ENCODE measurements around the gene CACNA1G.
A peak's percentile ranks its signal among the peaks of the same experiment; 100 is the strongest.

The CACNA1G gene

GRCh38 chr17:50658616-50659015, 98.1 kb downstream of the CACNA1G start:
- peaks cover 31% of the 10 kb centered on the region for H3K4me1 Mint-ChIP-seq
- peak overlapping the region; percentile 48 for H3K27ac Mint-ChIP-seq
- no peaks in the 10 kb centered on the region for H3K36me3 Mint-ChIP-seq
- H3K4me3 Mint-ChIP-seq = no peak overlapping the region
- DNase-seq (ENCODE audit: low spot score in 2 of 2) = no peak
- no peaks in the 10 kb centered on the region for H3K9me3 Mint-ChIP-seq
- ATAC-seq = no peak

DNA sequence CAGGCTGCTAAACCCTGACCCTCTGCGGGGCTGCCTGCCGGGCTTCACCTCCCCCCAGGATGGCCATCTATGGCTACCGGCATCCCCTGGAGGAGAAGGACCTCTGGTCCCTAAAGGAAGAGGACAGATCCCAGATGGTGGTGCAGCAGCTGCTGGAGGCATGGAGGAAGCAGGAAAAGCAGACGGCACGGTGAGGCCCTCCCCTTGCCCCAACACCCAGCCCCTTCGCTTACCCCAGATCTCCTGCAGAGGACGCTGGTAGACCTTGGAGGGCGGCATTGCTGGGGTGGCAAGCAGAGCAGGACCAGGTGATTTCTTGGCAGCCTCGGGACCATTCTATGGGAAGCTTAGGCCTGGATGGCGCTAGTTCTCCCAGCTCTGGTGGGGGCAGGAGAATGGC, 98.7 kb downstream of the CACNA1G start:
- DNase-seq (ENCODE audit: low spot score in 2 of 2) (no peak), ATAC-seq (no peak)
- Mint-ChIP-seq H3K4me1 (peaks cover 31% of the 10 kb centered on the region), H3K27ac (no peak overlapping the region), H3K36me3 (no peaks in the 10 kb centered on the region), H3K9me3 (no peaks in the 10 kb centered on the region), H3K4me3 (no peak overlapping the region)

GRCh38 chr17:50660042-50660886, 99.7 kb downstream of the CACNA1G start:
- Mint-ChIP-seq H3K4me1 (peaks cover 31% of the 10 kb centered on the region), H3K4me3 (no peak overlapping the region), H3K9me3 (no peaks in the 10 kb centered on the region), H3K27ac (peak overlapping the region; percentile 93), H3K36me3 (no peaks in the 10 kb centered on the region)
- DNase-seq (ENCODE audit: low spot score in 2 of 2) (no peak), ATAC-seq (no peak)

GRCh38 chr17:50660887-50661345, 100.4 kb downstream of the CACNA1G start:
- Mint-ChIP-seq H3K9me3 (no peaks in the 10 kb centered on the region), H3K4me3 (no peak overlapping the region), H3K27ac (peak overlapping the region; percentile 93), H3K4me1 (peaks cover 31% of the 10 kb centered on the region), H3K36me3 (no peaks in the 10 kb centered on the region)
- ATAC-seq (no peak), DNase-seq (ENCODE audit: low spot score in 2 of 2) (no peak)

GRCh38 chr17:50661348-50661747, 100.8 kb downstream of the CACNA1G start:
- Mint-ChIP-seq H3K9me3 (no peaks in the 10 kb centered on the region), H3K36me3 (no peaks in the 10 kb centered on the region), H3K4me1 (peaks cover 31% of the 10 kb centered on the region), H3K4me3 (no peak overlapping the region), H3K27ac (peak overlapping the region; percentile 93)
- no peak for DNase-seq (ENCODE audit: low spot score in 2 of 2)
- ATAC-seq = no peak

DNA sequence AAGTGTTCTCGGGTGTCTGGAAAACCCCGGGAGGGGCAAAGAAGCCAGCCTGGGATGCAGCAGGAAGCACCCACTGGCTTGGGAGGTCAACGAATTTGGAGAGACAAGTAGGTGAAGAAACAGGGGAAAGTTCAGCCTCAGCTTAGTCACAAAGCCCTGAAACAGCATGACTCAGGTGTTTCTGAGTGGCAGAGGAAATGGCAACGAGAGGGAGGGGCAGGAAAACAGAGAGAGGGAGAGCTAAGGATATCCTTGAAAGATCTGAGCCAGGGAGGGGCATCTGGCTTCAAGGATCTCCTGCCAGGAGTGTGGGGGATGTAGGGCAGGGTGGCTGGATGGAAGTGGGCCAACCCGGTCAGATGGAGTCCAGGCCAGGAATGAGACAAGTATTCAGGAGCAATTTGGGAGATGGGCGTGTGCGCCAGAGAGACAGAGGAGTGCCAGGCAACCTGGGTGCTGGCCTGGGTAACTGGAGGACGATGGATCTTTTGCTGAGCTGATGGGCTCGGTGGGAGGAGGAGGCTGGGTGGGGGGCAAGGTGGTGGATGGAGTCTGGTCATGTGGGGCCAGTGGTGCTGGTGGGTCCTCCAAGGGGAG, 101.4 kb downstream of the CACNA1G start:
- Mint-ChIP-seq H3K27ac (peak overlapping the region; percentile 93), H3K4me3 (no peak overlapping the region), H3K36me3 (no peaks in the 10 kb centered on the region), H3K9me3 (no peaks in the 10 kb centered on the region), H3K4me1 (peaks cover 31% of the 10 kb centered on the region)
- DNase-seq (ENCODE audit: low spot score in 2 of 2) (no peak), ATAC-seq (peak; percentile 78)

GRCh38 chr17:50662632-50663225, 102.2 kb downstream of the CACNA1G start:
- DNase-seq (ENCODE audit: low spot score in 2 of 2) (no peak), ATAC-seq (no peak)
- H3K36me3 Mint-ChIP-seq = no peaks in the 10 kb centered on the region
- H3K4me1 Mint-ChIP-seq = peaks cover 32% of the 10 kb centered on the region
- H3K4me3 Mint-ChIP-seq = no peak overlapping the region
- no peaks in the 10 kb centered on the region for H3K9me3 Mint-ChIP-seq
- peak overlapping the region; percentile 84 for H3K27ac Mint-ChIP-seq

DNA sequence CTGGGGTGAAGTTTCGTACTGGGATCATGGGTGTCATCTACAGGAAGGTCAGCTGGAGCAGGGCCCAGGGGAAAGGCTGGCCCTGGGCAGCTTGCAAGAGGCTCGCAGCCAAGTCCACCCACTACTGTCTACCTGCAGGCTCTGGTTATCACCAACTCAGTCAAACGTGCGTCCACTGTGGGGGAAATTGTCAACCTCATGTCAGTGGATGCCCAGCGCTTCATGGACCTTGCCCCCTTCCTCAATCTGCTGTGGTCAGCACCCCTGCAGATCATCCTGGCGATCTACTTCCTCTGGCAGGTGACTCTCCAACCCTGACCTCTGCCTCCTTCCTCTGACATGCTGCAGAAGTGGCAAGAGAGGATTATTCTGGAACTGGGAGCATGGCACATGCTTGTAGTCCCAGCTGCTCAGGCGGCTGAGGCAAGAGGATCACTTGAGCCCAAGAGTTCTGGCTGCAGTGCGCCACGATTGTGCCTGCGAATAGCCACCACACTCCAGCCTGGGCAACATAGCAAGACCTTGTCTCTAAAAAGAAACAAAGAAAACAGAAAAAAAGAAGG, 103.4 kb downstream of the CACNA1G start:
- Mint-ChIP-seq H3K4me1 (peaks cover 37% of the 10 kb centered on the region), H3K27ac (no peak overlapping the region)
- ATAC-seq = no peak

GRCh38 chr17:50664788-50665458, 104.4 kb downstream of the CACNA1G start:
- Mint-ChIP-seq H3K36me3 (no peaks in the 10 kb centered on the region), H3K4me1 (peaks cover 37% of the 10 kb centered on the region), H3K27ac (no peak overlapping the region), H3K9me3 (no peaks in the 10 kb centered on the region), H3K4me3 (no peak overlapping the region)
- no peak for DNase-seq (ENCODE audit: low spot score in 2 of 2)
- ATAC-seq = no peak

More for the DNA sequence above, 103.4 kb downstream of the CACNA1G start:
- no peak for DNase-seq (ENCODE audit: low spot score in 2 of 2)
- Mint-ChIP-seq H3K4me3 (no peak overlapping the region), H3K9me3 (no peaks in the 10 kb centered on the region), H3K36me3 (no peaks in the 10 kb centered on the region)

DNA sequence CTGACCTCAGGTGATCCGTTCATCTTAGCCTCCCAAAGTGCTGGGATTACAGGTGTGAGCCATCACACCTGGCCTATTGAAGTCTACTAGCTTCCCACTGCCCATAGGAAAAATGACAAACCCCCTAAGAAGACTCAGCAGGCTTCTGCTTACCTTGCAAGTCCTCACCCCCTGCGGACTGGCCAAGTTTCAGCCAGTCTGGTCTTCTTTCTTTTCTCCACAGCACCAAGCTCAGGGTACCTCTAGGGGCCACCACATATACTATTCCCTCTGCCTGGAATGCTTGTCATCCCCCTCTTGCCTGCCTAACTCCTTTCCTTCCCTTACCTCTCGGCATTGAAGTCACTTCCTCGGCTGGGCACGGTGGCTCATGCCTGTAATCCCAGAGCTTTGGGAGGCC, 105.3 kb downstream of the CACNA1G start:
- H3K4me1 Mint-ChIP-seq = peaks cover 31% of the 10 kb centered on the region

DNA sequence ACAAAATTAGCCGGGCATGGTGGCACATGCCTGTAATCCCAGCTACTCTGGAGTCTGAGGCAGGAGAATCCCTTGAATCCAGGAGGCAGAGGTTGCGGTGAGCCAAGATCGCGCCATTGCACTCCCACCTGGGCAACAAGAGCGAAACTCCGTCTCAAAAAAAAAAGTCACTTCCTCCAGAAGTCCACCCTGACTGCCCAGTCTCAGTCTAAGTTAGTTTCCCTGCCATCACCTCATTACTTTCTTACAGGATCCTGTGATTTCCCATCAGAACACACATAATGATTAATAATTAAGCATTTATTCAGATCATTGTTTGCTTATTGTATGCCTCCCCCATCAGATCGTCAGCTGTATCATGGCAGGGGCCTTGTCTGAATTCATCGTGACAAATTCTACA, 105.8 kb downstream of the CACNA1G start:
- Mint-ChIP-seq H3K36me3 (no peaks in the 10 kb centered on the region), H3K27ac (no peak overlapping the region), H3K4me3 (no peak overlapping the region), H3K9me3 (no peaks in the 10 kb centered on the region), H3K4me1 (peaks cover 27% of the 10 kb centered on the region)
- ATAC-seq = no peak
- no peak for DNase-seq (ENCODE audit: low spot score in 2 of 2)

More for the DNA sequence above, 105.3 kb downstream of the CACNA1G start:
- H3K27ac Mint-ChIP-seq = no peak overlapping the region
- DNase-seq (ENCODE audit: low spot score in 2 of 2) (no peak), ATAC-seq (no peak)
- H3K9me3 Mint-ChIP-seq = no peaks in the 10 kb centered on the region
- H3K4me3 Mint-ChIP-seq = no peak overlapping the region
- H3K36me3 Mint-ChIP-seq = no peaks in the 10 kb centered on the region

DNA sequence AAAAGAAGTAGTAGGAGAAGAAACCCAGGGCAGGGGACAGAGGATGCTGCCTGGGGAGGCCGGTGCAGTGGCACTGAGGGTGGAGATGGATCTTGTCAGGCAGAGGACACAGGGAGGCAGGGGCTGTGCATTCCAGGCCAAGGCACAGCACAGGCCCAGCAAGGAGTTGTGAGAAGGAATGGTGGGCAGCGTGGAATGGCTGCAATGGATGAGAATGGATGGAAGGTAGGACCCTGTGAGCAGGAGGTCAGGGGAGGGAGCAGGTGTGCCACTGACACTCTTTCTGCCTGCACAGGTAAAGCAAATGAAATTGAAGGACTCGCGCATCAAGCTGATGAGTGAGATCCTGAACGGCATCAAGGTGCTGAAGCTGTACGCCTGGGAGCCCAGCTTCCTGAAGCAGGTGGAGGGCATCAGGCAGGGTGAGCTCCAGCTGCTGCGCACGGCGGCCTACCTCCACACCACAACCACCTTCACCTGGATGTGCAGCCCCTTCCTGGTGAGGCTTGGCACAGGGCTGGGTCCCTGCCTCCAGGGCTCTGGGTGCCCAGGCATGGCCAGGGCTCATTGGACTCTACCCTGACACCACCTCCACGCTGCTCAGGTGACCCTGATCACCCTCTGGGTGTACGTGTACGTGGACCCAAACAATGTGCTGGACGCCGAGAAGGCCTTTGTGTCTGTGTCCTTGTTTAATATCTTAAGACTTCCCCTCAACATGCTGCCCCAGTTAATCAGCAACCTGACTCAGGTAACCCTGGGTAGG, 106.9 kb downstream of the CACNA1G start:
- Mint-ChIP-seq H3K4me3 (no peak overlapping the region), H3K9me3 (no peaks in the 10 kb centered on the region), H3K27ac (peak overlapping the region; percentile 81), H3K4me1 (peaks cover 15% of the 10 kb centered on the region), H3K36me3 (no peaks in the 10 kb centered on the region)
- no peak for DNase-seq (ENCODE audit: low spot score in 2 of 2)
- ATAC-seq = no peak

- ATAC-seq = no peak
- Mint-ChIP-seq H3K9me3 (no peaks in the 10 kb centered on the region), H3K36me3 (no peaks in the 10 kb centered on the region), H3K4me1 (peaks cover 8% of the 10 kb centered on the region), H3K4me3 (no peak overlapping the region), H3K27ac (peak overlapping the region; percentile 81)
- no peak for DNase-seq (ENCODE audit: low spot score in 2 of 2)
Observed at GRCh38 chr17:50668025-50668837, 107.7 kb downstream of the CACNA1G start.

Data from stimulated activated effector memory CD8-positive, alpha-beta T cell treated with anti-CD3 and anti-CD28 coated beads, Interleukin-12 subunit alpha, Interleukin-12 subunit beta, amount 100 ng/mL, for 72 hours (primary cell).